Measurements from ENCODE around the gene SFXN5. TPM values are rescaled to one million over a fixed set of nuclear protein-coding genes. Genes with fewer than 3 reads are reported as not detected.

Gene SFXN5
- total RNA-seq, 1 donor from 2014 or later: 9.8 TPM

DNA sequence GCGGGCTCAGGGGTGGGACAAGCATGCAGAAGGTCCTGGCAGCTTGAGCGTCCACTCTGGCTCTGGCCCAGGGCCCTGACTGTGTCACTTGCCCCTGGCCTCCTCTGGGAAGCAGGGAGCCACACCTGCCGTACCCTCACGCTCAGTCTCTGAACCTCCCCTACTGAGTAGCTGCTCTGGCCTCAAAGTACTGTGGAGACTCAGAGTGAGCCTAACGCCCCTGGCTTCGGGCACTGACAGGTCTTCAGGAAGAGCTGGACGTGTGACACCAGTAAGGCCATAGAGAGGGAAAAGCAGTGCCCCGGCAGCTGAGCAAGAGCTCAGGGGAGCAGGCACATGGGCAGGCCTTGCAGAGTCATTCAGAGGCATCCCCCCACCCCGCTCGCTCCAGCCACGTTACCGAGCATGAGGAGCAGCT lies 73.3 kb downstream of the SFXN5 start:
- H3K4me3 ChIP-seq: no peak overlapping the region
- H3K27me3 ChIP-seq: no peaks in the 10 kb centered on the region
- no peaks in the 10 kb centered on the region for H3K36me3 ChIP-seq
- no peak for TF ChIP-seq POLR2AphosphoS5 (IDR thresholded peaks at IDR 0.05; ENCODE audit: insufficient read depth in 1 of 2, low read depth in 1 of 2)
- TF ChIP-seq, protein P1, sequence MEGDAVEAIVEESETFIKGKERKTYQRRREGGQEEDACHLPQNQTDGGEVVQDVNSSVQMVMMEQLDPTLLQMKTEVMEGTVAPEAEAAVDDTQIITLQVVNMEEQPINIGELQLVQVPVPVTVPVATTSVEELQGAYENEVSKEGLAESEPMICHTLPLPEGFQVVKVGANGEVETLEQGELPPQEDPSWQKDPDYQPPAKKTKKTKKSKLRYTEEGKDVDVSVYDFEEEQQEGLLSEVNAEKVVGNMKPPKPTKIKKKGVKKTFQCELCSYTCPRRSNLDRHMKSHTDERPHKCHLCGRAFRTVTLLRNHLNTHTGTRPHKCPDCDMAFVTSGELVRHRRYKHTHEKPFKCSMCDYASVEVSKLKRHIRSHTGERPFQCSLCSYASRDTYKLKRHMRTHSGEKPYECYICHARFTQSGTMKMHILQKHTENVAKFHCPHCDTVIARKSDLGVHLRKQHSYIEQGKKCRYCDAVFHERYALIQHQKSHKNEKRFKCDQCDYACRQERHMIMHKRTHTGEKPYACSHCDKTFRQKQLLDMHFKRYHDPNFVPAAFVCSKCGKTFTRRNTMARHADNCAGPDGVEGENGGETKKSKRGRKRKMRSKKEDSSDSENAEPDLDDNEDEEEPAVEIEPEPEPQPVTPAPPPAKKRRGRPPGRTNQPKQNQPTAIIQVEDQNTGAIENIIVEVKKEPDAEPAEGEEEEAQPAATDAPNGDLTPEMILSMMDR (IDR thresholded peaks at IDR 0.05): no peak
- no peak for TF ChIP-seq POLR2A (IDR thresholded peaks at IDR 0.05)
- peak in 1 of 2 donors; percentile 56 for DNase-seq (ENCODE audit: extremely low spot score in 2 of 2)
- intact Hi-C loops (cut with DNase I): no loop called here
- no peaks in the 10 kb centered on the region for H3K4me1 ChIP-seq
- H3K9me3 ChIP-seq: no peaks in the 10 kb centered on the region
- H3K27ac ChIP-seq: no peak overlapping the region

DNA sequence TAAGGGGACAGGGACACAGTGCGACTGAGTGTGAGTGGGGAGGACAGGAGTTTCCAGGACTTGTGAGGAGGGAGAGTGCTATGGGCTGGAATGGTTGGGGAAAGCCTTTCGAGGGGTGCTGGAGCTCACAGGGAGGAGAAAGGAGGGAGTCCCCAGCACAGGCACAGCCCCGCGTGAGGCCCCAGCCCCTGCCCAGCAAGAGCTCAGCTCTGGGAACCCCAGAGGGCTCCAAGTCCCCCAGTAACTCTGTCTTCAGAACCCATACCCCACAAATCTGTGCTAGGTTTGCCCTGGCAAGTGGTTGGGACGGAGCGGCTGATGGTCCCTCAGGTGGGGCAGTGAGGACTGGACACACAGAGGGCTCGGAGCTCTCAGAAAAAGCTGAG lies 75.4 kb downstream of the SFXN5 start:
- Histone ChIP-seq H3K4me3 (no peak overlapping the region), H3K27me3 (no peaks in the 10 kb centered on the region), H3K36me3 (no peaks in the 10 kb centered on the region), H3K4me1 (no peaks in the 10 kb centered on the region), H3K27ac (no peak overlapping the region), H3K9me3 (no peaks in the 10 kb centered on the region)
- DNase-seq (ENCODE audit: extremely low spot score in 2 of 2): peak in 1 of 2 donors; percentile 60
- TF ChIP-seq, protein P1 (IDR thresholded peaks at IDR 0.05): no peak
- TF ChIP-seq POLR2A (IDR thresholded peaks at IDR 0.05) (no peak), POLR2AphosphoS5 (IDR thresholded peaks at IDR 0.05; ENCODE audit: insufficient read depth in 1 of 2, low read depth in 1 of 2) (no peak)
- intact Hi-C loops (cut with DNase I): no loop called here

DNA sequence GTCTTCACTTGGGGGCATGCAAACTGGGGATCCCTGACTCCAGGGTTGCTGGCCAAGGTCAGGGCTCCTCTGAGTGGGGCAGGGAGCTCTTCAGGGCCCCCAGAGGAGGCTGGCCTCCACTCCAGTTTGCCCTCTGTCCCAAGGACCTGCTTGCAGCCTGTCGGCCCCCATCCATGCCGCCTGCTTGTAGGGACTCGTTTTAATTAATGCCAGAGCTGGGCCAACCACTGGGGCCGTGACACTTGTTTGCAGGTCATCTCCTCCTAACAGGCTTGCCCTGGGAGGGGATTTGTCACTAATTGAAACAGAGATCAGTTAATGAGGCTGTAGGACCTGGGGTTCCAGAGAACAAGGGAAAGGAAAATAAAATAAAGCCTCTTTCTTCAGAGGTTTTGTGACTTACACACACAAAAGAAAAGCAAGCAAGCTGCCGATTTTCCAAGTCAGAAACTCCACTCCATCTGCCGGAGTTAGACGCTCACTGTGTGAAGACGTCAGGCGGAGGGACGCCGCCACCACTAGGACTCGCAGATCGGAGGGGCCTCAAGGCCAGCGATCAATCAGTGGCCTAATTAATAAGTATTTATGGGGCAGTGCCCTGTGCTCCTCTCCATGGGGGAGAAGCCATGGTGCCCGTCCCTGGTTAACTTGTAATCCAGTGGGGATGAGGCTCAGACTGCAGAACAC lies 75.9 kb downstream of the SFXN5 start:
- no peaks in the 10 kb centered on the region for H3K36me3 ChIP-seq
- H3K4me3 ChIP-seq: no peak overlapping the region
- H3K4me1 ChIP-seq: no peaks in the 10 kb centered on the region
- no peaks in the 10 kb centered on the region for H3K27me3 ChIP-seq
- intact Hi-C loops (cut with DNase I): no loop called here
- DNase-seq (ENCODE audit: extremely low spot score in 2 of 2): peak; percentile 62 to 93
- no peaks in the 10 kb centered on the region for H3K9me3 ChIP-seq
- H3K27ac ChIP-seq: no peak overlapping the region
- TF ChIP-seq POLR2AphosphoS5 (IDR thresholded peaks at IDR 0.05; ENCODE audit: insufficient read depth in 1 of 2, low read depth in 1 of 2): no peak
- TF ChIP-seq, protein P1 (IDR thresholded peaks at IDR 0.05): no peak
- no peak for TF ChIP-seq POLR2A (IDR thresholded peaks at IDR 0.05)

DNA sequence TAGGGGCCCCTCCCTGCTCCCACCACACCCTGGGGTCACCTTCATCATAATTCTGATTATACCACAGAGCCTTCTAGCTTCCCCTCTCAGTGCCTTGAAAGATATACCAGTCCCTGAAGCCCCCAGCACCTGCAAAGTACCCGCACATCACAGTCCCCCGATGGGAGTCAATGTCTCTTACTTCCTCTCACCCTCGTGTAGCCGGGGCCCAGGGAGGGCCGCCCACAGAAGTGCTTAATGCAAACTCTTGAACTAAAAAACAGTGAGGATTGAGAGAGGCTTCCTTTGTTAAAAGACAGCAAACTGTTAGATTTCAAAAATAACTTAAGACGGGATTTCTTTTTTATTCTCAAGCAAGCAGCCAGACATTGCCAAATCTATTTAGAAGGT lies 76.5 kb downstream of the SFXN5 start:
- no peaks in the 10 kb centered on the region for H3K36me3 ChIP-seq
- no peaks in the 10 kb centered on the region for H3K9me3 ChIP-seq
- H3K4me1 ChIP-seq: no peaks in the 10 kb centered on the region
- no peaks in the 10 kb centered on the region for H3K27me3 ChIP-seq
- intact Hi-C loops (cut with DNase I): loop anchor here (5.0 kb wide), 1 partner anchor 167 kb away; no protein-coding TSS in a partner anchor
- TF ChIP-seq, protein P1 (IDR thresholded peaks at IDR 0.05): no peak
- no peak for TF ChIP-seq POLR2AphosphoS5 (IDR thresholded peaks at IDR 0.05; ENCODE audit: insufficient read depth in 1 of 2, low read depth in 1 of 2)
- TF ChIP-seq POLR2A (IDR thresholded peaks at IDR 0.05): no peak
- H3K4me3 ChIP-seq: no peak overlapping the region
- no peak overlapping the region for H3K27ac ChIP-seq
- DNase-seq (ENCODE audit: extremely low spot score in 2 of 2): peak in 1 of 2 donors; percentile 76

DNA sequence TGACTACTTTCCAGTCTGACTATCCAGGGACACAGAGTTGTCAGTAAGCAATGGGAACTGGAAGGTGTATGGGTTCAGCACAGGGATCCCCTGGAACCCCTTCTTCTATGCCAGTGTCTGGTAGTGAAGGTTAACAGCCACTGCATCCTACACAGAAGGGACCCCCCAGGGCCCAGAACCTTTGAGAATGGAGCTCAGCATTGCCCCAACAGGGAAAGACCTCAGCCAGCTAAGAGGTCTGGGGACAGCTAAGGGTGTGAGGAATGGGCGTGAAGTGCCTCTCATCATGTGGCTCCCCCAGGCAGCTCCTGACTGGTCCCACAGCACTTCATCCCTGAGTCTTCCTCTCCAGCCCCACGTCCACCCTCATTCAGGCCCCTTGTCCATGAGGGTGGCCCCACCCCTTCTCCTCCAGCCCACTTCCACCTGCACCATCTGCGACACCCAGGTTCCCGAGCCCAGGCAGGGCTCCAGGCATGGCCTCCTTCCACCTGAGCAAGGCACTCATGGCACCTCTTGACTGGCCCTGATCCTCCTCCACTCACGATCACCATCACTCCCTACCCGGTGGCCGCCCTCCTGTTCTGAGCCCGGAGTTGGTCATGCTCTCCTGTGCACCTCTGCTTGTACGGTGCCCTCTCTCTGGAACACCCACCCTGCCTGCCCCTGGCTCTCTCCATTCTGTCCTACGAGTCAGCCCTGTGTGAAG lies 77.1 kb downstream of the SFXN5 start:
- intact Hi-C loops (cut with DNase I): loop anchor here (5.0 kb wide), 1 partner anchor 168 kb away; no protein-coding TSS in a partner anchor
- TF ChIP-seq, protein P1 (IDR thresholded peaks at IDR 0.05): no peak
- TF ChIP-seq POLR2AphosphoS5 (IDR thresholded peaks at IDR 0.05; ENCODE audit: insufficient read depth in 1 of 2, low read depth in 1 of 2) (no peak), POLR2A (IDR thresholded peaks at IDR 0.05) (no peak)

More for the DNA sequence above, 77.1 kb downstream of the SFXN5 start:
- Histone ChIP-seq H3K9me3 (no peaks in the 10 kb centered on the region), H3K27me3 (no peaks in the 10 kb centered on the region), H3K36me3 (no peaks in the 10 kb centered on the region), H3K4me3 (no peak overlapping the region), H3K27ac (no peak overlapping the region), H3K4me1 (no peaks in the 10 kb centered on the region)
- peak in 1 of 2 donors; percentile 74 for DNase-seq (ENCODE audit: extremely low spot score in 2 of 2)

All from vagina (tissue), 2 donors.